MV-4-11 (cell line): ENCODE measurements around the gene VIL1.

Source experiments
- DNase-seq: peaks from one replicate; lab custom pipeline; 2025; lab: John Stamatoyannopoulos, UW

VIL1 gene

GRCh38 chr2:218418717-218419458, at the start of gene VIL1:
VIL1 (plus strand) TSS chr2:218419123; CDS start chr2:218423779, 4,656 bp downstream.
- DNase-seq: no peak

GRCh38 chr2:218369330-218369729, 49.6 kb upstream of the VIL1 start:
- DNase-seq: no peak

- DNase-seq: peak; percentile 96
These were observed 48.4 kb upstream of the VIL1 start for GRCh38 chr2:218370410-218371063.

- DNase-seq: peak; percentile 28
These were observed 47.0 kb upstream of the VIL1 start for GRCh38 chr2:218371983-218372350.

DNA sequence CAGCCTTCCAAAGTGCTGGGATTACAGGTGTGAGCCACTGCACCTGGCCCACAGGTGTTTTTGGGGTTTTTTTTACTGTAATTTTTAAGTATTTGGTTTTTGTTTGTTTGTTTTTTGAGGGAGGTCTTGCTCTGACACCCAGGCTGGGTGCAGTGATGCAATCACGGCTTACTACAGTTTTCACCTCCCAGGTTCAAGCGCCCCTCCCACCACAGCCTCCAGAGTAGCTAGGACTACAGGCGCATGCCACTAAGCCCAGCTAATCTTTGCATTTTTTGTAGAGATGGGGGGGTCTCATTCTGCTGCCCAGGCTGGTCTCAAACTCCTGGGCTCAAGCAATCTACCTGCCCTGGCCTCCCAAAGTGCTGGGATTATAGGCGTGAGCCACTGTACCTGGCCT, 44.1 kb upstream of the VIL1 start:
- DNase-seq: no peak

DNA sequence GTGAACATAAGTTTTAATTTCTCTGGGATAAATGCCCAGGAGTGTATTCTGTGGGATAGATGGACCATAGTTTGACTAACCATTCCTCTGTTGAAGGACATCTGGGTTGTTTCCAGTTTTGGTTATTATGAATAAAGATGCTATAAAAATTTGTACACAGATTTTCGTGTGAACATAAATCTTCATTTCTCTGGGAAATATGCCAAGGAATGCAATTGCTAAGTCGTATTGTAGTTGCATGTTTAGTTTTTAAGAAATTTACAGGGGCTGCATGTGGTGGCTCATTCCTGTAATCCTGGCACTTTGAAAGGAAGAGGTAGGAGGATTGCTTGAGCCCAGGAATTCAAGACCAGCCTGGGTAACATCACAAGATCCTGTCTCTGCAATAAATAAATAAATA, 43.7 kb upstream of the VIL1 start:
- DNase-seq: no peak

GRCh38 chr2:218378053-218378452, 40.9 kb upstream of the VIL1 start:
- no peak for DNase-seq

DNA sequence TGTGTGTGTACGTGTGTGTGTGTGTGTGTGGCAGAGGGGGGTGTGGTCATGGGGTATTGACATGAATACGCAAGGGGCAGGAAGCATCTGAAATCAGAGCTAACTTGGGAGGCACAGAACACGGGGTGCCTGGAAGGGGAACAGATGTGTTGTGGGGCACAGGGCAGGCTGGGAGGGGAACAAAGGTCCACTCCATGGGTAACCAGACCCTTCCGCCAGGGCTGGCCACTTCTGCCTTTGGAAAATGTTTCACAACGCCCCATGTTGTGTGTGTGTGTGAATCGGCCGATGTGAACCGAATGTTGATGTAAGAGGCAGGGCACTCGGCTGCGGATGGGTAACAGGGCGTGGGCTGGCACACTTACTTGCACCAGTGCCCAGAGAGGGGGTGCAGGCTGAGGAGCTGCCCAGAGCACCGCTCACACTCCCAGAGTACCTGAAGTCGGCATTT, 37.0 kb upstream of the VIL1 start, which contains the start of gene SLC11A1:
Gene SLC11A1 (plus strand): TSS at position 358 of the 451 bp plus-strand sequence. CDS start 96 bp downstream, outside the sequence.
- peak; percentile 74 for DNase-seq

GRCh38 chr2:218382785-218383184, 36.1 kb upstream of the VIL1 start:
- DNase-seq: no peak

GRCh38 chr2:218383892-218384519, 34.9 kb upstream of the VIL1 start:
- DNase-seq: peak; percentile 26

- no peak for DNase-seq
These were observed 33.9 kb upstream of the VIL1 start for GRCh38 chr2:218384975-218385374.

DNA sequence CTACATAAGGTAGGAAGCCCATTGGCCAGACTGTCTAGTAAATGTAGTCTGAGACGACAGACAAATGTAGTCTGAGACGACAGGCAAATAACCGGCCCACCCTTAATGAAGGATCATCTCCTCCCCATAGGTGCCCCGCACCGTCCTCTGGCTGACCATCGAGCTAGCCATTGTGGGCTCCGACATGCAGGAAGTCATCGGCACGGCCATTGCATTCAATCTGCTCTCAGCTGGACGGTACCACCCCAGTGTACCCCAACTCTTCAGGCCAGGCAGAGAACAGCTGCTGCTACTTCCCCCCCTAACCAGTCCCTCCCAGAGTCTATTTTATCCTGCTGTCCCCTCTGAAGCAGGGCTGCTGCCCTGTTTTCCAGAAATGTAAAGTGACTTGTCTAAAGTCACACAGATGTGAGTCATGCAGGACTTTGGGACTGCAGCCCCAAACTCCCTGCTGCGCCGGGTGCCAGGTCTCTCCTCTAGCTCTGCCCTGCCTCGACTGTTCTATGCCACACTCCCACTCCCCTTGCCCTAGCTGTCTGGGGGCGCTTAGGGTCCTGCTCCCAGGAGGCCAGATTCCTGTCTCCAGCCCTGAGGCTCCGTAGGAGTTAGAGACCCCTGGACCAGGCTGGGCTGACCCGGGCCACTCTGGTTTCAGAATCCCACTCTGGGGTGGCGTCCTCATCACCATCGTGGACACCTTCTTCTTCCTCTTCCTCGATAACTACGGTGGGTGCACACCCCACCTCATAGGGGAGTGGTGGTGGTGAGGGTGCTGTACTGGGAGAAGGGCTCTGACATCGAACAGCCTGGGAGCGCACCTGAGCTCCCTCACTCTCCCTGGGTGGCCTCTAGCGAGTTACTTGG, 32.2 kb upstream of the VIL1 start:
- DNase-seq: no peak

DNA sequence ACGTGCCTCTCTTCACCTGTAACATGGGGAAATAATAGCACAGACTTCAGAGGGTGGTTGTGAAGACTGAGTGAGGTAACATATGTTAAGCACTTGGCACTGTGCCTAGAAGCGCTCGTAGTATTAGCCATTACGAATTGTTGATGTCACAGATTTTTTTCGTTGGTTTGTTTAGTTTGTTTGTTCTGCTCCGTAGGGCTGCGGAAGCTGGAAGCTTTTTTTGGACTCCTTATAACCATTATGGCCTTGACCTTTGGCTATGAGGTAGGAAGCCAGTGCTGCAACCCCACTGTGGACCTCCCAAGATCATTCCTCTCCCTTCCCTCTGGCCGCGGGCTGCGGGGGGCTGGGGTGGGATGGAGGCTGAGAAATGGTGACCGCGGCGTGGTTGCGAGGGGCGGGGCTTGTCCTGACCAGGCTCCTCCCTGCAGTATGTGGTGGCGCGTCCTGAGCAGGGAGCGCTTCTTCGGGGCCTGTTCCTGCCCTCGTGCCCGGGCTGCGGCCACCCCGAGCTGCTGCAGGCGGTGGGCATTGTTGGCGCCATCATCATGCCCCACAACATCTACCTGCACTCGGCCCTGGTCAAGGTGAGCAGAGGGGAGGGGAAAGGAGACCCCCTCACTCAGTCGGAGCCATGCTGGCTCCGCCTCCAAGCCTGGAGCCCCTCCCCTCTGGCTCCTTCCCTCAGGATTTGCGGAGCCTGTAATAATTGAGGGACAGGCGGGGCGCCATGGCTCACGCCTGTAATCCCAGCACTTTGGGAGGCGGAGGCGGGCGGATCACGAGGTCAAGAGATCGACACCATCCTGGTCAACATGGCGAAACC, 31.3 kb upstream of the VIL1 start:
- no peak for DNase-seq

- DNase-seq: no peak
These were observed 29.4 kb upstream of the VIL1 start for GRCh38 chr2:218389333-218390150.

GRCh38 chr2:218391202-218391601, 27.7 kb upstream of the VIL1 start:
- DNase-seq: no peak

DNA sequence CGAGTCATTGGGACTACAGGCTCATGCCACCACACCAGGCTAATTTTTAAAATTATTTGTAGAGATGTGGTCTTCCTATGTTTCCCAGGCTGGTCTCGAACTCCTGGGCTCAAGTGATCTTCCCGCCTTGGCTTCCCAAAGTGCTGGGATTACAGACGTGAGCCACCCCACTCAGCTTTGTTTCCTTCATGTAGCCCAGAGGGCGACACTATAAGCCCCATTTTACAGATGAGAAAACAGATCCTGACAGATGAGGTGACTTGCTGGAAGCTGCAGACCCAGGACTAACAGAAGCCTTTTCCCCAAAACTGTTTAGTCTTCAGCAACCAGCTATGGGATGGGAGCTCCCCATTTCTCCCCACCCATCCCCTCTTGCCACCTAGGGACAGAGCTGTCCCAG, 26.5 kb upstream of the VIL1 start:
- DNase-seq: no peak

DNA sequence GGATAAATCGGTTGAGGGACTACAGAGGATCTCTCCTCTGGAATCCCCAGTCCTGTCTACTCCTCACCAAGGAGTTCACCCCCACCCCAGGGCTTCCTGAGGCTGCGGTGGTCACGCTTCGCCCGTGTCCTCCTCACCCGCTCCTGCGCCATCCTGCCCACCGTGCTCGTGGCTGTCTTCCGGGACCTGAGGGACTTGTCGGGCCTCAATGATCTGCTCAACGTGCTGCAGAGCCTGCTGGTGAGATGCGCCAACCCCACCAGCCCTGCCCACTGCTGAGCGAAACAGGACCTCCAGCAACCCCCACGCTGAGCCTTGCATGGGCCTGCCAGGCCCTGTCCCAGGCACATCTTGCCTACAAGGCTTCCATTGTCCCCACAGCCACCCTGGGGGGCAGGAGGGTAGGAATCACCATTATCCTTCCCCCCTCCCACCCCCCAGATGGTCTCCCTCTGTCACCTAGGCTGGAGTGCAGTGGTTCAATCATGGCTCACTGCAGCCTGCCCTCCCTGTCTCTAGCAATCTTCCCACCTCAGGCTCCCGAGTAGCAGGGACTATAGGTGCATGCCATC, 25.9 kb upstream of the VIL1 start:
- DNase-seq: no peak

DNA sequence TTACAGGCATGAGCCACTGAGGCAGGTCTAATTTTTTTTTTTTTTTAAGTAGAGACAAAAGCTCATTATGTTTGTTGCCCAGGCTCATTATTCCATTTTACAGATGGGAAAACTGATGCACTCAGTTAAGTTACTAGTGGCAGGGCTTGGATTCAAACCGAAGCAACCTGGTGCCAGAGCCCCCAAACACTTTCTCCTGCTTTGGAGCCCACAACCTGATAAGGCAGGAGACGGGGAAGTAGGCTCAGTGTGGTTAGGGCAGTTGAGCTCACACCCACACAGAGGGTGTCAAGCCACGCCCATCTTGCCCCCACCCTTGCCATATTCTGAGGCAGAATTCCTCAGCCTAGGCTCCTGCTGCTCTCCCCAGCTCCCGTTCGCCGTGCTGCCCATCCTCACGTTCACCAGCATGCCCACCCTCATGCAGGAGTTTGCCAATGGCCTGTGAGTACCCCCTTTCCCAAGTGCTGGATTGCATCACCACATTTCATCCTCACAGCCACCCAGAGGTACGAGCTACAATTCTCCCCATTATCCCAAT, 25.1 kb upstream of the VIL1 start:
- peak; percentile 55 for DNase-seq

- peak; percentile 50 for DNase-seq
These were observed 24.4 kb upstream of the VIL1 start for GRCh38 chr2:218394298-218395089.
